Glutamatergic neuron (in vitro differentiated cells): ENCODE measurements around the gene SKIC2. TPM values are rescaled to one million over a fixed set of nuclear protein-coding genes. Genes with fewer than 3 reads are reported as not detected.

Source experiments
- DNase-seq: peaks from one replicate; pipeline ENCODE4 v3.0.0; 2022
- H3K27ac Mint-ChIP-seq: one replicate; pipeline ENCODE4 v1.8.0; 2020; ENCODE audit warnings: mild to moderate bottlenecking, mixed read lengths, inconsistent platforms; ENCODE audit not compliant: unreplicated experiment
- H3K27me3 Mint-ChIP-seq: one replicate; pipeline ENCODE4 v1.8.0; 2020; ENCODE audit warnings: mild to moderate bottlenecking, moderate library complexity, mixed read lengths, inconsistent platforms; ENCODE audit not compliant: unreplicated experiment
- H3K36me3 Mint-ChIP-seq: one replicate; pipeline ENCODE4 v1.8.0; 2020; ENCODE audit warnings: mild to moderate bottlenecking, mixed read lengths, inconsistent platforms; ENCODE audit not compliant: unreplicated experiment
- H3K4me1 Mint-ChIP-seq: one replicate; pipeline ENCODE4 v1.8.0; 2020; ENCODE audit warnings: mild to moderate bottlenecking, low read depth, mixed read lengths, inconsistent platforms; ENCODE audit not compliant: unreplicated experiment
- H3K4me3 Mint-ChIP-seq: one replicate; pipeline ENCODE4 v1.8.0; 2020; ENCODE audit warnings: mild to moderate bottlenecking, mixed read lengths, inconsistent platforms; ENCODE audit not compliant: unreplicated experiment
- H3K9me3 Mint-ChIP-seq: one replicate; pipeline ENCODE4 v1.8.0; 2020; ENCODE audit warnings: mild to moderate bottlenecking, moderate library complexity, mixed read lengths, inconsistent platforms; ENCODE audit not compliant: unreplicated experiment
- total RNA-seq: library from RNA; stranded (reverse); fragmentation: NEBNext Ultra II Directional; extraction: Animal tissue kit (Norgen Biotek cat#: 25700); gene quantifications from one replicate; pipeline ENCODE4 v1.2.1, GENCODE V29; 2021; ENCODE audit not compliant: unreplicated experiment
- TF ChIP-seq, protein P1 (sequence below): fragments of 200-600 bp; sonication (generic); IDR thresholded peaks from one replicate; pipeline ENCODE4 v1.5.0; 2021; ENCODE audit not compliant: partially characterized antibody, unreplicated experiment

SKIC2 gene
- total RNA-seq, 1 donor from 2014 or later = 109 TPM

DNA sequence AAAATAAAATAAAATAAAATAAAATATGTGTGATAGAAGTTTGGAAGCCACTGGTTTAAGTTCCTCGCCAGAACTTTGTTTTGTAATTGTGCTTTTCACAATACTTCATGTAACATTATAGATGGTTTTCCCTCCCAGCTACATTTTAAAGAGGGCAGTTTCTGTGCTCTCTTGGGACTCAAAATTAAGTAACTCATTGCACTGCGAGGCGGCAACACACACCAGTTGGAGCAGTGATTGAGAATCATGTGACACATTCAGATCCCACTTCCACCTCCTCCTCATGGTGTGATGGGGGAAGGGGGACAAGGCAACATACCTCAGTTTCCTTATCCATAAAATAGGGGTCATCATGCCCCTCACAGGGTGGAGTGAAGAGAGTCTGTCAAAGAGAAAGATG lies 24.0 kb upstream of the SKIC2 start:
- Mint-ChIP-seq H3K4me3 (no peak overlapping the region), H3K27me3 (peaks cover 2% of the 10 kb centered on the region), H3K27ac (no peak overlapping the region), H3K36me3 (peaks cover 4% of the 10 kb centered on the region), H3K9me3 (peaks cover 8% of the 10 kb centered on the region), H3K4me1 (no peaks in the 10 kb centered on the region)
- TF ChIP-seq, protein P1, sequence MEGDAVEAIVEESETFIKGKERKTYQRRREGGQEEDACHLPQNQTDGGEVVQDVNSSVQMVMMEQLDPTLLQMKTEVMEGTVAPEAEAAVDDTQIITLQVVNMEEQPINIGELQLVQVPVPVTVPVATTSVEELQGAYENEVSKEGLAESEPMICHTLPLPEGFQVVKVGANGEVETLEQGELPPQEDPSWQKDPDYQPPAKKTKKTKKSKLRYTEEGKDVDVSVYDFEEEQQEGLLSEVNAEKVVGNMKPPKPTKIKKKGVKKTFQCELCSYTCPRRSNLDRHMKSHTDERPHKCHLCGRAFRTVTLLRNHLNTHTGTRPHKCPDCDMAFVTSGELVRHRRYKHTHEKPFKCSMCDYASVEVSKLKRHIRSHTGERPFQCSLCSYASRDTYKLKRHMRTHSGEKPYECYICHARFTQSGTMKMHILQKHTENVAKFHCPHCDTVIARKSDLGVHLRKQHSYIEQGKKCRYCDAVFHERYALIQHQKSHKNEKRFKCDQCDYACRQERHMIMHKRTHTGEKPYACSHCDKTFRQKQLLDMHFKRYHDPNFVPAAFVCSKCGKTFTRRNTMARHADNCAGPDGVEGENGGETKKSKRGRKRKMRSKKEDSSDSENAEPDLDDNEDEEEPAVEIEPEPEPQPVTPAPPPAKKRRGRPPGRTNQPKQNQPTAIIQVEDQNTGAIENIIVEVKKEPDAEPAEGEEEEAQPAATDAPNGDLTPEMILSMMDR = no peak
- DNase-seq = no peak

DNA sequence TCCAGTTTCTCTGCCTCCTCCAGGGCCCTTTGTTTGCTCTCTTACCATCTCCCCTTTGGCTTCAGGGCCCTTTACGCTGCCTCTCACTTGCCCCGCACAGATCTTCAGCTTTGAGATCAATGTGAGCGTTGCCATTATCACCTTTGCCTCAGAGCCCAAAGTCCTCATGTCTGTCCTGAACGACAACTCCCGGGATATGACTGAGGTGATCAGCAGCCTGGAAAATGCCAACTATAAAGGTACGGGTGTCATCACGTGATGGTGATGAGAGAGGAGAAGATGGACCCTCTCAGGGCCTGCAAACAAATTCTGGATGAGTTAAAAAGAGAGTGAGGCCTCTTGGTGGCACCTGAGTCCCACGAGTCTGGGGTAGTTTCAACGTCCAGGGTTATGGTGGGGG lies 23.2 kb upstream of the SKIC2 start:
- peaks cover 3% of the 10 kb centered on the region for H3K4me1 Mint-ChIP-seq
- H3K4me3 Mint-ChIP-seq = no peak overlapping the region
- H3K27ac Mint-ChIP-seq = no peak overlapping the region
- peaks cover 4% of the 10 kb centered on the region for H3K36me3 Mint-ChIP-seq
- H3K27me3 Mint-ChIP-seq = peaks cover 2% of the 10 kb centered on the region
- TF ChIP-seq, protein P1 = no peak
- DNase-seq = no peak
- H3K9me3 Mint-ChIP-seq = peaks cover 8% of the 10 kb centered on the region

DNA sequence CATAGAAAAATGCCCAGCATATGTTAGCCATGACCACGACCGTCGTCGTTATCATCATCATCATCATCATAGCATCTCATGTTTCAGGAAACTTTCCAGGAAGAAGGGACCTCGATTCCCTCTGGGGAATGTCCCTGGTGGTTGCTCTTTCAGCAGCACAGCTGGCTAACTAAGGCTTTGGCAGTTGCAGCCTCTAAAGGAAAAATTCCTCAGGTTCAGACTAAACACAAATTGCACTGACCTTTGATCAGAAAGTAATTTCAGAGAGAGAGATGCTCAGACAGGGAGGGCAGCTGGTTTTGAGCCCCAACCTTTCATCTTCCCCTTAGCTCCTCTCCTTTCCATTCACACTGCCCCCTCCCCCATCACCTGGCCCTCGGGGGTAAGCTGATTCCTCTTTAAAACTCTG lies 18.7 kb upstream of the SKIC2 start:
- TF ChIP-seq, protein P1 = no peak
- Mint-ChIP-seq H3K36me3 (peaks cover 4% of the 10 kb centered on the region), H3K27ac (no peak overlapping the region), H3K4me3 (peak overlapping the region; percentile 43), H3K27me3 (peaks cover 4% of the 10 kb centered on the region), H3K4me1 (peaks cover 3% of the 10 kb centered on the region), H3K9me3 (no peaks in the 10 kb centered on the region)
- DNase-seq = no peak

DNA sequence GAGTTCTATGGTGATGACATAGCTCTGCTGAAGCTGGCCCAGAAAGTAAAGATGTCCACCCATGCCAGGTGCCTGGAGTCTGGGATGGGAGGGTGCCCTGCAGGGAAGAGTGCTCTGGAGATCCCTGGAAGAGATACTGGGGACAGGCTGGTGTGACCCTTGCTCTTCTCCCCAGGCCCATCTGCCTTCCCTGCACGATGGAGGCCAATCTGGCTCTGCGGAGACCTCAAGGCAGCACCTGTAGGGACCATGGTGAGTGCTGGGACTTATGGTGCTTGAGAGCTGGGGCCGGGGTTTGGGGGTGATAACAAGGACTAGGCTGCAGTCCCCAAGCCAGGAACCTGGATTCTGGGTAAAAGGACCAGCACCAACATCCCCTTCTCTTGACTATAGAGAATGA lies 15.2 kb upstream of the SKIC2 start:
- Mint-ChIP-seq H3K4me3 (no peak overlapping the region), H3K27me3 (peaks cover 6% of the 10 kb centered on the region), H3K4me1 (peaks cover 3% of the 10 kb centered on the region), H3K27ac (no peak overlapping the region), H3K36me3 (no peaks in the 10 kb centered on the region), H3K9me3 (no peaks in the 10 kb centered on the region)
- TF ChIP-seq, protein P1 = no peak
- no peak for DNase-seq

DNA sequence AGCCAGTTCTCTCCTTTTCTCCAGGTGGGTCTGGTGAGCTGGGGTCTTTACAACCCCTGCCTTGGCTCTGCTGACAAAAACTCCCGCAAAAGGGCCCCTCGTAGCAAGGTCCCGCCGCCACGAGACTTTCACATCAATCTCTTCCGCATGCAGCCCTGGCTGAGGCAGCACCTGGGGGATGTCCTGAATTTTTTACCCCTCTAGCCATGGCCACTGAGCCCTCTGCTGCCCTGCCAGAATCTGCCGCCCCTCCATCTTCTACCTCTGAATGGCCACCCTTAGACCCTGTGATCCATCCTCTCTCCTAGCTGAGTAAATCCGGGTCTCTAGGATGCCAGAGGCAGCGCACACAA lies 13.8 kb upstream of the SKIC2 start:
- no peaks in the 10 kb centered on the region for H3K36me3 Mint-ChIP-seq
- peaks cover 6% of the 10 kb centered on the region for H3K27me3 Mint-ChIP-seq
- no peak overlapping the region for H3K4me3 Mint-ChIP-seq
- no peak overlapping the region for H3K27ac Mint-ChIP-seq
- TF ChIP-seq, protein P1 = no peak
- no peak for DNase-seq
- H3K9me3 Mint-ChIP-seq = no peaks in the 10 kb centered on the region
- H3K4me1 Mint-ChIP-seq = peaks cover 3% of the 10 kb centered on the region
